IPS-18a (cell line): ENCODE data around the gene CREB5.

Source experiments
- H3K27ac ChIP-seq: one replicate; pipeline ENCODE4 v1.5.1; 2013; ENCODE audit warnings: low read length
- H3K27me3 ChIP-seq: one replicate; pipeline ENCODE4 v1.6.1; 2013; ENCODE audit warnings: mild to moderate bottlenecking, low read length; ENCODE audit not compliant: control insufficient read depth, insufficient read depth
- H3K36me3 ChIP-seq: one replicate; pipeline ENCODE4 v1.6.1; 2013; ENCODE audit warnings: low read depth, low read length; ENCODE audit not compliant: control insufficient read depth
- H3K4me1 ChIP-seq: one replicate; pipeline ENCODE4 v1.6.1; 2013; ENCODE audit warnings: low read depth, low read length; ENCODE audit not compliant: control insufficient read depth
- H3K4me3 ChIP-seq: one replicate; pipeline ENCODE4 v1.5.1; 2013; ENCODE audit warnings: low read length
- H3K9ac ChIP-seq: one replicate; pipeline ENCODE4 v1.6.1; 2013; ENCODE audit warnings: mild to moderate bottlenecking, low read length, moderate library complexity
- H3K9me3 ChIP-seq: one replicate; pipeline ENCODE4 v1.6.1; 2013; ENCODE audit warnings: low read depth, low read length; ENCODE audit not compliant: control insufficient read depth

Gene CREB5

GRCh38 chr7:28666154-28666553 lies 253.8 kb downstream of the CREB5 start:
- Histone ChIP-seq H3K4me1 (no peaks in the 10 kb centered on the region), H3K27ac (no peak overlapping the region), H3K9ac (no peak overlapping the region)

GRCh38 chr7:28668085-28668484 lies 255.8 kb downstream of the CREB5 start:
- Histone ChIP-seq H3K4me1 (peaks cover 12% of the 10 kb centered on the region), H3K27ac (no peak overlapping the region), H3K9ac (no peak overlapping the region), H3K27me3 (no peaks in the 10 kb centered on the region), H3K36me3 (no peaks in the 10 kb centered on the region), H3K9me3 (no peaks in the 10 kb centered on the region), H3K4me3 (no peak overlapping the region)

More at GRCh38 chr7:28666154-28666553, 253.8 kb downstream of the CREB5 start:
- no peaks in the 10 kb centered on the region for H3K36me3 ChIP-seq
- H3K9me3 ChIP-seq = no peaks in the 10 kb centered on the region
- H3K27me3 ChIP-seq = no peaks in the 10 kb centered on the region
- H3K4me3 ChIP-seq = no peak overlapping the region

GRCh38 chr7:28669330-28669729 lies 257.0 kb downstream of the CREB5 start:
- H3K9ac ChIP-seq = no peak overlapping the region
- no peak overlapping the region for H3K4me3 ChIP-seq
- peaks cover 15% of the 10 kb centered on the region for H3K4me1 ChIP-seq
- no peaks in the 10 kb centered on the region for H3K27me3 ChIP-seq
- no peak overlapping the region for H3K27ac ChIP-seq
- no peaks in the 10 kb centered on the region for H3K36me3 ChIP-seq
- no peaks in the 10 kb centered on the region for H3K9me3 ChIP-seq

GRCh38 chr7:28671526-28671925 lies 259.2 kb downstream of the CREB5 start:
- H3K4me3 ChIP-seq = no peak overlapping the region
- H3K9ac ChIP-seq = no peak overlapping the region
- H3K36me3 ChIP-seq = no peaks in the 10 kb centered on the region
- no peaks in the 10 kb centered on the region for H3K9me3 ChIP-seq
- no peaks in the 10 kb centered on the region for H3K27me3 ChIP-seq
- no peak overlapping the region for H3K27ac ChIP-seq
- peaks cover 34% of the 10 kb centered on the region for H3K4me1 ChIP-seq

GRCh38 chr7:28672397-28672797 lies 260.1 kb downstream of the CREB5 start:
- H3K27me3 ChIP-seq = no peaks in the 10 kb centered on the region
- H3K9me3 ChIP-seq = no peaks in the 10 kb centered on the region
- H3K4me1 ChIP-seq = peaks cover 34% of the 10 kb centered on the region
- H3K9ac ChIP-seq = no peak overlapping the region
- no peaks in the 10 kb centered on the region for H3K36me3 ChIP-seq
- no peak overlapping the region for H3K27ac ChIP-seq
- H3K4me3 ChIP-seq = no peak overlapping the region

- H3K27me3 ChIP-seq = no peaks in the 10 kb centered on the region
- no peak overlapping the region for H3K4me3 ChIP-seq
- H3K9me3 ChIP-seq = no peaks in the 10 kb centered on the region
- H3K36me3 ChIP-seq = no peaks in the 10 kb centered on the region
- no peak overlapping the region for H3K9ac ChIP-seq
- no peak overlapping the region for H3K27ac ChIP-seq
- peaks cover 34% of the 10 kb centered on the region for H3K4me1 ChIP-seq
These were observed 262.1 kb downstream of the CREB5 start for GRCh38 chr7:28674359-28674782.

GRCh38 chr7:28675429-28675828 lies 263.1 kb downstream of the CREB5 start:
- peak overlapping the region; percentile 2 for H3K4me3 ChIP-seq
- H3K36me3 ChIP-seq = no peaks in the 10 kb centered on the region
- peaks cover 34% of the 10 kb centered on the region for H3K4me1 ChIP-seq
- H3K27me3 ChIP-seq = no peaks in the 10 kb centered on the region
- H3K9me3 ChIP-seq = no peaks in the 10 kb centered on the region
- H3K27ac ChIP-seq = no peak overlapping the region
- H3K9ac ChIP-seq = no peak overlapping the region

- Histone ChIP-seq H3K4me3 (no peak overlapping the region), H3K36me3 (no peaks in the 10 kb centered on the region), H3K9me3 (no peaks in the 10 kb centered on the region), H3K9ac (no peak overlapping the region), H3K27me3 (no peaks in the 10 kb centered on the region), H3K27ac (no peak overlapping the region), H3K4me1 (peaks cover 26% of the 10 kb centered on the region)
These were observed 265.4 kb downstream of the CREB5 start for GRCh38 chr7:28677668-28678067.

- Histone ChIP-seq H3K4me1 (peaks cover 21% of the 10 kb centered on the region), H3K9ac (no peak overlapping the region), H3K4me3 (no peak overlapping the region), H3K27ac (no peak overlapping the region), H3K27me3 (no peaks in the 10 kb centered on the region), H3K36me3 (no peaks in the 10 kb centered on the region), H3K9me3 (no peaks in the 10 kb centered on the region)
These were observed 266.2 kb downstream of the CREB5 start for GRCh38 chr7:28678431-28678965.

GRCh38 chr7:28681693-28682310 lies 269.5 kb downstream of the CREB5 start:
- Histone ChIP-seq H3K4me3 (no peak overlapping the region), H3K36me3 (no peaks in the 10 kb centered on the region), H3K27ac (no peak overlapping the region), H3K9me3 (no peaks in the 10 kb centered on the region), H3K4me1 (peaks cover 8% of the 10 kb centered on the region), H3K27me3 (peaks cover 14% of the 10 kb centered on the region), H3K9ac (no peak overlapping the region)

- Histone ChIP-seq H3K4me3 (no peak overlapping the region), H3K4me1 (peaks cover 12% of the 10 kb centered on the region), H3K27me3 (peaks cover 14% of the 10 kb centered on the region), H3K9me3 (no peaks in the 10 kb centered on the region), H3K36me3 (no peaks in the 10 kb centered on the region), H3K27ac (no peak overlapping the region), H3K9ac (no peak overlapping the region)
These were observed 270.5 kb downstream of the CREB5 start for GRCh38 chr7:28682801-28683200.

- Histone ChIP-seq H3K27ac (no peak overlapping the region), H3K9ac (no peak overlapping the region), H3K9me3 (no peaks in the 10 kb centered on the region), H3K36me3 (no peaks in the 10 kb centered on the region), H3K4me1 (peaks cover 12% of the 10 kb centered on the region), H3K27me3 (peaks cover 14% of the 10 kb centered on the region), H3K4me3 (no peak overlapping the region)
These were observed 272.4 kb downstream of the CREB5 start for GRCh38 chr7:28684650-28685241.
